ENCODE results near the gene B3GAT2. TPM values are rescaled to one million over a fixed set of nuclear protein-coding genes. Genes with fewer than 3 reads are reported as not detected.

Gene B3GAT2
- total RNA-seq, 4 donors from 2014 or later: 0.16 TPM; not detected in 3

GRCh38 chr6:70886661-70887060 lies 70.2 kb downstream of the B3GAT2 start:
- Histone ChIP-seq H3K9me3 (no peaks in the 10 kb centered on the region), H3K4me1 (no peaks in the 10 kb centered on the region), H3K4me3 (no peak overlapping the region), H3K27me3 (no peaks in the 10 kb centered on the region), H3K36me3 (no peaks in the 10 kb centered on the region), H3K27ac (no peak overlapping the region)
- TF ChIP-seq CTCF (IDR thresholded peaks at IDR 0.05) (no peak), POLR2AphosphoS5 (IDR thresholded peaks at IDR 0.05) (no peak), EP300 (IDR thresholded peaks at IDR 0.05) (no peak), POLR2A (IDR thresholded peaks at IDR 0.05) (no peak)
- 80% methylated on average over 1 of the region's 2 CpGs; no CpG with 5 or more reads in 1 of the 2 donors for WGBS, 2 donors (ENCODE audit: low coverage in 1 of 2)
- ATAC-seq: no peak

GRCh38 chr6:70886071-70886470 lies 70.8 kb downstream of the B3GAT2 start:
- Histone ChIP-seq H3K27ac (no peak overlapping the region), H3K36me3 (no peaks in the 10 kb centered on the region), H3K9me3 (no peaks in the 10 kb centered on the region), H3K27me3 (no peaks in the 10 kb centered on the region), H3K4me3 (no peak overlapping the region), H3K4me1 (no peaks in the 10 kb centered on the region)
- no peak for ATAC-seq
- TF ChIP-seq EP300 (IDR thresholded peaks at IDR 0.05): no peak
- no peak for TF ChIP-seq CTCF (IDR thresholded peaks at IDR 0.05)
- no peak for TF ChIP-seq POLR2A (IDR thresholded peaks at IDR 0.05)
- no peak for TF ChIP-seq POLR2AphosphoS5 (IDR thresholded peaks at IDR 0.05)
- WGBS, 2 donors (ENCODE audit: low coverage in 1 of 2): 95 to 100% methylated on average over 2 of the region's 2 CpGs

- H3K36me3 ChIP-seq: no peaks in the 10 kb centered on the region
- H3K27me3 ChIP-seq: no peaks in the 10 kb centered on the region
- peak; percentile 61 for ATAC-seq
- no peak overlapping the region for H3K27ac ChIP-seq
- H3K9me3 ChIP-seq: no peaks in the 10 kb centered on the region
- 29 to 53% methylated on average over 8 to 14 of the region's 17 CpGs for WGBS, 2 donors (ENCODE audit: low coverage in 1 of 2)
- no peak overlapping the region for H3K4me3 ChIP-seq
- TF ChIP-seq POLR2AphosphoS5 (IDR thresholded peaks at IDR 0.05): no peak
- peak; percentile 80 to 96 (median 87) for TF ChIP-seq CTCF (IDR thresholded peaks at IDR 0.05)
- no peaks in the 10 kb centered on the region for H3K4me1 ChIP-seq
These were observed 72.5 kb downstream of the B3GAT2 start for GRCh38 chr6:70884074-70884983.

- ATAC-seq: no peak
- WGBS, 2 donors (ENCODE audit: low coverage in 1 of 2): 81 to 96% methylated on average over 3 to 5 of the region's 5 CpGs
- TF ChIP-seq EP300 (IDR thresholded peaks at IDR 0.05) (no peak), POLR2AphosphoS5 (IDR thresholded peaks at IDR 0.05) (no peak), POLR2A (IDR thresholded peaks at IDR 0.05) (no peak), CTCF (IDR thresholded peaks at IDR 0.05) (no peak)
- H3K36me3 ChIP-seq: no peaks in the 10 kb centered on the region
- no peak overlapping the region for H3K4me3 ChIP-seq
- H3K27ac ChIP-seq: no peak overlapping the region
- no peaks in the 10 kb centered on the region for H3K27me3 ChIP-seq
- no peaks in the 10 kb centered on the region for H3K4me1 ChIP-seq
- H3K9me3 ChIP-seq: peaks cover 0 to 8% (median 0%) of the 10 kb centered on the region in 3 donors
These were observed 77.4 kb downstream of the B3GAT2 start for GRCh38 chr6:70879496-70879895.
